Liver (tissue), 9 donors: ENCODE measurements around the gene ZNF223. TPM values are rescaled to one million over a fixed set of nuclear protein-coding genes. Genes with fewer than 3 reads are reported as not detected.

Source experiments
- DNase-seq: peaks from one replicate; pipeline ENCODE4 v3.0.0-alpha.2; 2017; ENCODE audit warnings: low spot score
- H3K27ac ChIP-seq, 2 donors: one replicate each; pipeline ENCODE4 v1.7.0; 2013; ENCODE audit warnings: inconsistent platforms in 2 of 2, low read length in 2 of 2, control low read depth in 1 of 2, low read depth in 1 of 2, mild to moderate bottlenecking in 1 of 2
- H3K27me3 ChIP-seq, 4 donors: one replicate each; pipeline versions ENCODE4 v1.6.1 to v1.7.0; 2013; ENCODE audit warnings: low read length in 3 of 4, inconsistent platforms in 1 of 4, mild to moderate bottlenecking in 1 of 4, moderate library complexity in 1 of 4; ENCODE audit not compliant: control insufficient read depth in 4 of 4, insufficient read depth in 4 of 4
- H3K36me3 ChIP-seq, 4 donors: one replicate each; pipeline versions ENCODE4 v1.6.1 to v1.7.0; 2013; ENCODE audit warnings: low read length in 3 of 4, mild to moderate bottlenecking in 3 of 4, low read depth in 1 of 4, moderate library complexity in 1 of 4; ENCODE audit not compliant: control insufficient read depth in 4 of 4, insufficient read depth in 3 of 4
- H3K4me1 ChIP-seq, 4 donors: one replicate each; pipeline versions ENCODE4 v1.6.1 to v1.7.0; 2013; ENCODE audit warnings: low read length in 3 of 4, mild to moderate bottlenecking in 3 of 4, moderate library complexity in 1 of 4; ENCODE audit not compliant: control insufficient read depth in 4 of 4, insufficient read depth in 4 of 4
- H3K4me3 ChIP-seq, 3 donors: one replicate each; pipeline versions ENCODE4 v1.6.1 to v1.7.0; 2013; ENCODE audit warnings: low read length in 3 of 3, control low read depth in 1 of 3, low read depth in 1 of 3, mild to moderate bottlenecking in 1 of 3
- H3K9ac ChIP-seq, 2 donors: one replicate each; pipeline ENCODE4 v1.7.0; 2013; ENCODE audit warnings: low read length in 2 of 2, mild to moderate bottlenecking in 2 of 2, moderate library complexity in 2 of 2, control low read depth in 1 of 2, low read depth in 1 of 2
- H3K9me3 ChIP-seq, 4 donors: one replicate each; pipeline versions ENCODE4 v1.6.1 to v1.7.0; 2013; ENCODE audit warnings: low read length in 3 of 4; ENCODE audit not compliant: control insufficient read depth in 4 of 4
- EGR1 ChIP-seq, 2 donors: IDR thresholded peaks; 2 replicates each; pipeline ENCODE4 v1.6.1; 2016 to 2018; ENCODE audit warnings: antibody characterized with exemption in 2 of 2, low read depth in 2 of 2
- FOXA1 ChIP-seq: IDR thresholded peaks from 2 replicates; pipeline ENCODE4 v1.6.1; 2016; ENCODE audit warnings: antibody characterized with exemption
- FOXA2 ChIP-seq: IDR thresholded peaks from 2 replicates; pipeline ENCODE4 v1.6.1; 2016; ENCODE audit warnings: antibody characterized with exemption
- GABPA ChIP-seq, 2 donors: IDR thresholded peaks in 1 of 2; conservative IDR thresholded peaks in 1 of 2; 2 replicates each; pipeline ENCODE4 v1.6.1; 2016; ENCODE audit warnings: antibody characterized with exemption in 2 of 2, mild to moderate bottlenecking in 1 of 2, moderate library complexity in 1 of 2
- HNF4A ChIP-seq, 2 donors: conservative IDR thresholded peaks; 2 replicates each; pipeline ENCODE4 v1.6.1; 2016; ENCODE audit warnings: antibody characterized with exemption in 2 of 2, mild to moderate bottlenecking in 2 of 2
- HNF4G ChIP-seq: IDR thresholded peaks from 2 replicates; pipeline ENCODE4 v1.6.1; 2016; ENCODE audit warnings: antibody characterized with exemption
- JUND ChIP-seq, 2 donors: IDR thresholded peaks; 2 replicates each; pipeline ENCODE4 v1.6.1; 2016; ENCODE audit warnings: antibody characterized with exemption in 2 of 2
- MAX ChIP-seq: IDR thresholded peaks from 2 replicates; pipeline ENCODE4 v1.6.1; 2016; ENCODE audit warnings: antibody characterized with exemption
- NR2F2 ChIP-seq: IDR thresholded peaks from 2 replicates; pipeline ENCODE4 v1.6.1; 2016; ENCODE audit warnings: antibody characterized with exemption
- RAD21 ChIP-seq, 2 donors: IDR thresholded peaks; 2 replicates each; pipeline ENCODE4 v1.6.1; 2016; ENCODE audit warnings: antibody characterized with exemption in 2 of 2, mild to moderate bottlenecking in 2 of 2
- REST ChIP-seq: IDR thresholded peaks from 2 replicates; pipeline ENCODE4 v1.6.1; 2016; ENCODE audit warnings: antibody characterized with exemption, mild to moderate bottlenecking
- RXRA ChIP-seq, 2 donors: IDR thresholded peaks; 2 replicates each; pipeline ENCODE4 v1.6.1; 2017 to 2018; ENCODE audit warnings: antibody characterized with exemption in 2 of 2, mild to moderate bottlenecking in 1 of 2
- SP1 ChIP-seq: IDR thresholded peaks from 2 replicates; pipeline ENCODE4 v1.6.1; 2018; ENCODE audit warnings: antibody characterized with exemption, mild to moderate bottlenecking
- TAF1 ChIP-seq: conservative IDR thresholded peaks from 2 replicates; pipeline ENCODE4 v1.6.1; 2016; ENCODE audit warnings: antibody characterized with exemption, mild to moderate bottlenecking
- YY1 ChIP-seq: IDR thresholded peaks from 2 replicates; pipeline ENCODE4 v1.6.1; 2016; ENCODE audit warnings: antibody characterized with exemption, mild to moderate bottlenecking
- WGBS: extraction: QIAGEN DNeasy Blood & Tissue Kit; methylation state at CpG from one replicate; pipeline ENCODE4 v1.1.7; 2013; 5-methylcytosine and 5-hydroxymethylcytosine counted together
- polyA plus RNA-seq, 2 donors: library from polyadenylated mRNA; stranded (reverse) in 1 of 2; unstranded in 1 of 2; fragments of 200-250 nt in 1 of 2; fragments of >200 nt in 1 of 2; fragmentation: Nextera tagmentation in 1 of 2; extraction: Ambion mirVana in 1 of 2; gene quantifications; one replicate each; pipeline versions ENCODE4 v1.2.1 to v1.2.3, GENCODE V29; 2013 to 2015
- total RNA-seq, 2 donors: library from RNA; depleted of rRNA; stranded (reverse); fragments of >200 nt; gene quantifications; one replicate each; pipeline ENCODE4 v1.2.3, GENCODE V29; 2014
- TF ChIP-seq, protein P1 (sequence below): IDR thresholded peaks from 2 replicates; pipeline ENCODE4 v1.6.1; 2016; ENCODE audit warnings: antibody characterized with exemption
- TF ChIP-seq, protein P2 (sequence below): IDR thresholded peaks from 2 replicates; pipeline ENCODE4 v1.6.1; 2016; ENCODE audit warnings: antibody characterized with exemption
- TF ChIP-seq, protein P3 (sequence below): fragments of 150-350 bp; IDR thresholded peaks from 2 replicates; pipeline ENCODE4 v1.5.1; 2017; ENCODE audit warnings: improper control_type of control experiment, low read depth, low read length; ENCODE audit not compliant: missing input control
- donor health status: healthy.
- donor health status: healthy.
- donor health status: healthy.
- donor health status: healthy.
- donor health status: healthy.

The ZNF223 gene
- total and polyA plus RNA-seq, 4 donors, result 1.4 to 2.8 (median 1.9) TPM

- H3K9ac ChIP-seq, result no peak overlapping the region
- no peak for DNase-seq
- 97% methylated on average over 5 of the region's 5 CpGs for WGBS
- H3K4me3 ChIP-seq, result peak overlapping the region in 2 of 3 donors; percentile 24 to 44
- TF ChIP-seq RAD21 (IDR thresholded peaks at IDR 0.05) (no peak), NR2F2 (no peak), YY1 (no peak), TAF1 (no peak), EGR1 (IDR thresholded peaks at IDR 0.05; ENCODE audit: low read depth in 2 of 2) (no peak), HNF4G (no peak), FOXA1 (no peak), GABPA (IDR thresholded peaks at IDR 0.05 in 1 of 2, conservative IDR thresholded peaks at IDR 0.05 in 1 of 2) (no peak), HNF4A (conservative IDR thresholded peaks at IDR 0.05) (no peak), MAX (no peak), SP1 (no peak), JUND (IDR thresholded peaks at IDR 0.05) (no peak), RXRA (IDR thresholded peaks at IDR 0.05) (no peak), FOXA2 (no peak)
- TF ChIP-seq, protein P1, sequence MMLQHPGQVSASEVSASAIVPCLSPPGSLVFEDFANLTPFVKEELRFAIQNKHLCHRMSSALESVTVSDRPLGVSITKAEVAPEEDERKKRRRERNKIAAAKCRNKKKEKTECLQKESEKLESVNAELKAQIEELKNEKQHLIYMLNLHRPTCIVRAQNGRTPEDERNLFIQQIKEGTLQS, result no peak
- TF ChIP-seq, protein P2, sequence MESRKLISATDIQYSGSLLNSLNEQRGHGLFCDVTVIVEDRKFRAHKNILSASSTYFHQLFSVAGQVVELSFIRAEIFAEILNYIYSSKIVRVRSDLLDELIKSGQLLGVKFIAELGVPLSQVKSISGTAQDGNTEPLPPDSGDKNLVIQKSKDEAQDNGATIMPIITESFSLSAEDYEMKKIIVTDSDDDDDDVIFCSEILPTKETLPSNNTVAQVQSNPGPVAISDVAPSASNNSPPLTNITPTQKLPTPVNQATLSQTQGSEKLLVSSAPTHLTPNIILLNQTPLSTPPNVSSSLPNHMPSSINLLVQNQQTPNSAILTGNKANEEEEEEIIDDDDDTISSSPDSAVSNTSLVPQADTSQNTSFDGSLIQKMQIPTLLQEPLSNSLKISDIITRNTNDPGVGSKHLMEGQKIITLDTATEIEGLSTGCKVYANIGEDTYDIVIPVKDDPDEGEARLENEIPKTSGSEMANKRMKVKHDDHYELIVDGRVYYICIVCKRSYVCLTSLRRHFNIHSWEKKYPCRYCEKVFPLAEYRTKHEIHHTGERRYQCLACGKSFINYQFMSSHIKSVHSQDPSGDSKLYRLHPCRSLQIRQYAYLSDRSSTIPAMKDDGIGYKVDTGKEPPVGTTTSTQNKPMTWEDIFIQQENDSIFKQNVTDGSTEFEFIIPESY, result no peak
- no peak overlapping the region for H3K27ac ChIP-seq
- peaks cover 3 to 40% (median 38%) of the 10 kb centered on the region in 4 donors for H3K9me3 ChIP-seq
- H3K36me3 ChIP-seq, result peaks cover 6 to 49% (median 38%) of the 10 kb centered on the region in 4 donors
- H3K27me3 ChIP-seq, result no peaks in the 10 kb centered on the region
- H3K4me1 ChIP-seq, result peaks cover 0 to 17% (median 14%) of the 10 kb centered on the region in 4 donors
Observed at GRCh38 chr19:44055870-44056269, 4.0 kb downstream of the ZNF223 start.

DNA sequence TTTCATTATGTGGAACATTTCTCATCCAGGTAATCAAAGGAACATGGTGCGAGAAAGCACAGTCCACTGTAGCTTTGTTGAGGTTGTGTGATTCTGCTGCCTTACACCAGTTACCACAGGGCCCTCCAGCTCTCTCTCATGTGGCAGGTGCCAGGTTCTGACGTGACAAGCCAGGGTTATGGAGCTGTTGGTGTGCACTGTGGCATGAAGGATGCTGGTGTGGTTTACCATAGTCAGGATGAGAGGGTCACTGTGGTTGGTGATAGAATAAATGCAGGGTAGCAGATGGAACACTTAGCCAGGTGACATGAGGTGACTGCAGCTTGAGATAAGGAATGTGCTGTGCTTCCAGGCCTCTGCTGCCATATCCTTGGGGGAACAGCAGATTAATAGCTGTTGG, 7.4 kb downstream of the ZNF223 start:
- peaks cover 4 to 64% (median 60%) of the 10 kb centered on the region in 4 donors for H3K9me3 ChIP-seq
- H3K4me1 ChIP-seq, result no peaks in the 10 kb centered on the region
- no peak for DNase-seq
- H3K9ac ChIP-seq, result no peak overlapping the region
- peak overlapping the region in 2 of 3 donors; percentile 37 to 66 for H3K4me3 ChIP-seq
- 95% methylated on average over 2 of the region's 2 CpGs for WGBS
- no peak overlapping the region for H3K27ac ChIP-seq
- H3K27me3 ChIP-seq, result no peaks in the 10 kb centered on the region
- H3K36me3 ChIP-seq, result peaks cover 13 to 82% (median 69%) of the 10 kb centered on the region in 4 donors
- no peak for TF ChIP-seq FOXA2
- TF ChIP-seq SP1, result no peak
- no peak for TF ChIP-seq HNF4G
- TF ChIP-seq GABPA (IDR thresholded peaks at IDR 0.05 in 1 of 2, conservative IDR thresholded peaks at IDR 0.05 in 1 of 2), result no peak
- TF ChIP-seq, protein P3, sequence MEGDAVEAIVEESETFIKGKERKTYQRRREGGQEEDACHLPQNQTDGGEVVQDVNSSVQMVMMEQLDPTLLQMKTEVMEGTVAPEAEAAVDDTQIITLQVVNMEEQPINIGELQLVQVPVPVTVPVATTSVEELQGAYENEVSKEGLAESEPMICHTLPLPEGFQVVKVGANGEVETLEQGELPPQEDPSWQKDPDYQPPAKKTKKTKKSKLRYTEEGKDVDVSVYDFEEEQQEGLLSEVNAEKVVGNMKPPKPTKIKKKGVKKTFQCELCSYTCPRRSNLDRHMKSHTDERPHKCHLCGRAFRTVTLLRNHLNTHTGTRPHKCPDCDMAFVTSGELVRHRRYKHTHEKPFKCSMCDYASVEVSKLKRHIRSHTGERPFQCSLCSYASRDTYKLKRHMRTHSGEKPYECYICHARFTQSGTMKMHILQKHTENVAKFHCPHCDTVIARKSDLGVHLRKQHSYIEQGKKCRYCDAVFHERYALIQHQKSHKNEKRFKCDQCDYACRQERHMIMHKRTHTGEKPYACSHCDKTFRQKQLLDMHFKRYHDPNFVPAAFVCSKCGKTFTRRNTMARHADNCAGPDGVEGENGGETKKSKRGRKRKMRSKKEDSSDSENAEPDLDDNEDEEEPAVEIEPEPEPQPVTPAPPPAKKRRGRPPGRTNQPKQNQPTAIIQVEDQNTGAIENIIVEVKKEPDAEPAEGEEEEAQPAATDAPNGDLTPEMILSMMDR, result no peak
- TF ChIP-seq FOXA1, result no peak
- no peak for TF ChIP-seq RAD21 (IDR thresholded peaks at IDR 0.05)
- no peak for TF ChIP-seq REST
- no peak for TF ChIP-seq MAX
- no peak for TF ChIP-seq RXRA (IDR thresholded peaks at IDR 0.05)
- TF ChIP-seq, protein P2, result no peak
- no peak for TF ChIP-seq YY1
- TF ChIP-seq TAF1, result no peak
- TF ChIP-seq EGR1 (IDR thresholded peaks at IDR 0.05; ENCODE audit: low read depth in 2 of 2), result no peak
- TF ChIP-seq, protein P1, result no peak
- TF ChIP-seq JUND (IDR thresholded peaks at IDR 0.05), result no peak
- no peak for TF ChIP-seq HNF4A (conservative IDR thresholded peaks at IDR 0.05)
- no peak for TF ChIP-seq NR2F2
